DLD1 (cell line): ENCODE results near the gene ALCAM.

Source experiments
- in situ Hi-C: cut with HindIII; loops from 2 replicates; pipeline ENCODE4 v1.10.0; 2017; ENCODE audit warnings: low sequenced_read_pairs

ALCAM gene

GRCh38 chr3:105424412-105425152, 57.9 kb downstream of the ALCAM start:
- in situ Hi-C loops: no loop called here

- in situ Hi-C loops: no loop called here
These were observed 58.4 kb downstream of the ALCAM start for GRCh38 chr3:105425153-105425502.

DNA sequence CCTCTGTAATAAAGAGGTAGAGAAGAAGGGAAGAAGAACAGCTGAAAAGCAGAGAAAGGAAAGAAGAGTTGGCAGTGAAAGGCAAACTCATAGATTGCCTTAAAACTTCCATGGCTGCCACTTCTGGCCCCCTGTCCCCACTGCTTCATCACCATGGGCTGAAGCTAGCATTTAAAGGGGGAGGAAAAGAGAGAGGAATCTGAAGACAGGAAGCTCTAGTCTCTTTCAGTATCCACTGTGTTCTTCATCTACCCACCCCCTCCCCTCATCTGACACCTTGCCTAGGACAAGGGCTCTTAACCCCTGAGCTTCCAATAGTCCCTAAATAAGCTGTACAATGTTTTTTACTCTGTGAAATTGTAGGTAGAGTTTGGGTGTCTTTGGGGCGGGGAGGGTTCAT, 60.6 kb downstream of the ALCAM start:
- in situ Hi-C loops: no loop called here

GRCh38 chr3:105429034-105429762, 62.5 kb downstream of the ALCAM start:
- in situ Hi-C loops: no loop called here

GRCh38 chr3:105430455-105430854, 63.7 kb downstream of the ALCAM start:
- in situ Hi-C loops: no loop called here

DNA sequence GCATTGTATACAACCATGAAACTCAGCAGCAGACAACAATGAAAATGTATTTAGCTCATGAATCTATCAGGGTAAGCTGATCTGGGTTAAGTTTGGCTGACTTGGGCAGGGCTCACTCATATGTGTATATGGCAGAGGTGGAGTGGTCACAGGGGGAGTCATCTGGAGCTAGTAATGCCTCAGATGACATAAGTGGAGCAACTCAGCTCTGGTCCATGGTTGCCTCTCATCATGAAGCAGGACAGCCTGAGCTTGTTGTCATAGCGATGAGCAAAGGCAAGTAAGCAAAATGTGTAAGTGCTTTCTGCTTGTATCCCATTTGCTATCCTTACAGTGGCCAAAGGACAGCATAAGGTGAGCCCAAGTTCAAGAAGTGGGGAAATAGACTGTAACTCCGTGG, 64.5 kb downstream of the ALCAM start:
- in situ Hi-C loops: no loop called here

DNA sequence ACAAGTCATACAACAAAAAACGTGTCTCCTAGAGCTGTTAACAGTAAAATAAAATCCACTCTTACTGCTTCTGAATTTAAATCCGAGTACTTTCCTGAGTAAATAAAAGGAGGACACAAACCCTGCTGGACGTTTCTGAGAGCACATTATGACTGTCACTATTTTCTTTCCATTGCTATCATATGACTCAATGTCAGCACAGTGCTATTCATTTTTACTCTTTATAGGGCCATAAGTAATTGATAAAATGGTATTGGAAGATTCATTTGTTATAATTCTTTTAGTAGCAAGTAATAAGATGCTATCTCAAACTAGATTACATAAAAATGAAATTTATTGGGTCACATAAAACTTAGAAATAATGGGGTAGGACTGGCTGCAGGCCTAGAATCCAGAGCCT, 68.6 kb downstream of the ALCAM start:
- in situ Hi-C loops: no loop called here

GRCh38 chr3:105436687-105437086, 70.0 kb downstream of the ALCAM start:
- in situ Hi-C loops: no loop called here

GRCh38 chr3:105440113-105440512, 73.4 kb downstream of the ALCAM start:
- in situ Hi-C loops: no loop called here

DNA sequence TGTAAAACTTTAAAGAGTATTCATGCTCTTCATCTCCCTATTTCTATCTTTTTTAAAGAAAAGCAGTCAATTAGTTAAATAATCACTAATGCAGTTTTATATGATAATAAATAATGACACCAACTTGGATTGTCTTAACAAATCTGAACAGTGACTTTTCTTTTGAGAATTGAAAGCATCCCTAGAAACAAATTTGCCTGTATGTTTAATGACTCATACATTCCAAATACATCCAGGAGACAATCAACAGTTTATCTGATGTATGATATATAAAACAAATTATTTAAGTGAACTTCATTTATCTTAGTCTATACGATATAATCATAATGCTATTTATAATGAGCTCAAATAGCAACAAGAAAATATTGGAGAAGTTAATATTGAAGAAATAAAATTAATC, 78.0 kb downstream of the ALCAM start:
- in situ Hi-C loops: no loop called here

DNA sequence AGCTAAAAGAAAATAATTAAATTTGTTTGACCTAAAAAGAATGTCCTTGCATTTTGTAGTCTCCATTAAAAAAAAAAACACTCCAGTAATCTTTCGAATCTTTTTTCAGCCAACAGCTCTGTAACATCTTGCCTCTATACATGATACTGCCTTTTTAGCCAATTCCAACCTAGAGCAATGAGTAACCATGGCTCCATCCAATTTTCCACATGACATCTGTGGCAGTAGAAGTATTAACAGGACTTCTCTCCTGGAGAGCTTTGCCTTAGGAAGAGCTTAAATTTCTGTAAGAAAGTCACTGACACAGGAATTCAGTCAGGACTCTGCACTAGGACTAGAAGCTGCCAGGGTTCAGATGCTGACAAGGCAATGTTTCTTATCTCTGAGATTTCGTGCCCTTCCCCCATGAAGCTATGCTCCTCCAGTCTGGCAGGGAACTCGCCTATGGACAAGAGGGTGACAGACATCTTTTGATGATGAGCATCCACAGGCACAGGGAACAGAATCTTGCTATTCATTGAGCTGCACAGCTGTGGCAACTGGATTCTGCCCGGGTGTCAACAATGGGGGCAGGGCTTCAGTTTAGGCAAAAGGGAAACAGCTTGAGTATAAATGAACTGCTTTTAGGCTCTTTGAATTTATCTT, 81.8 kb downstream of the ALCAM start:
- in situ Hi-C loops: no loop called here

DNA sequence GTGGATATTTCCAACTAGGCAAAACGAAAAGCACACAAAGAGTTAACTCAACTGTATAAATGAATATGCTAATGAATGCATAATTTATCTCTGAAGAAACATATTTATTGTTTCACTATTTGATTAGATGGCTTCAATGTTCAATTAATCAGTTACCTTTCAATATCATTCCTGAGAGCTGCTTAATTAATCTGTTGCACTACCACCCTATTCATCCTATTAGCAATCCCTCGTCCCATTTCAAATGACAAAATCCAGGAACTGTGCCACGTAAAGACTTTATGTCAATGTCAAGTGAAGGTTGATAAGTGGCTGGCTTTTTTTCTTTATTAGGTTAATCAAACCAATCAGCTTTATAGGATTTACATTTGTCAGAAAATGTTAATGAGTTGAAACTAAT, 82.7 kb downstream of the ALCAM start:
- in situ Hi-C loops: no loop called here

DNA sequence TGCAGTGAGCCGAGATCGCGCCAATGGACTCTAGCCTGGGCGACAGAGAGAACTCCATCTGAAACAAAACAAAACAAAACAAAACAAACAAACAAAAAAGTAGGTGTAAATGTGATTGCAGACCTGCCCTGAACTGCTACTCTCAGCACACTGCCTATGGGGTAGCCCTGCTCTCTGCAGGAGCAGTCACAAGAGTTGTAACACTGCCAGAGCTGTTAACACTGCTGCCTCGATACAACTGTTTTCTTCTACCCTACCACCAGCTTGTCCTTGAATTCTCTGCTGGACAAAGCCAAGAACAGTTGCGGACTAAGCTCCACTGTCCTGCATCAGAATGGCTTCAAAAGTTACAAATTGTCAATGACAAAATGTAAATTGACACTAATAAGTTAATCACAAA, 89.3 kb downstream of the ALCAM start:
- in situ Hi-C loops: no loop called here

DNA sequence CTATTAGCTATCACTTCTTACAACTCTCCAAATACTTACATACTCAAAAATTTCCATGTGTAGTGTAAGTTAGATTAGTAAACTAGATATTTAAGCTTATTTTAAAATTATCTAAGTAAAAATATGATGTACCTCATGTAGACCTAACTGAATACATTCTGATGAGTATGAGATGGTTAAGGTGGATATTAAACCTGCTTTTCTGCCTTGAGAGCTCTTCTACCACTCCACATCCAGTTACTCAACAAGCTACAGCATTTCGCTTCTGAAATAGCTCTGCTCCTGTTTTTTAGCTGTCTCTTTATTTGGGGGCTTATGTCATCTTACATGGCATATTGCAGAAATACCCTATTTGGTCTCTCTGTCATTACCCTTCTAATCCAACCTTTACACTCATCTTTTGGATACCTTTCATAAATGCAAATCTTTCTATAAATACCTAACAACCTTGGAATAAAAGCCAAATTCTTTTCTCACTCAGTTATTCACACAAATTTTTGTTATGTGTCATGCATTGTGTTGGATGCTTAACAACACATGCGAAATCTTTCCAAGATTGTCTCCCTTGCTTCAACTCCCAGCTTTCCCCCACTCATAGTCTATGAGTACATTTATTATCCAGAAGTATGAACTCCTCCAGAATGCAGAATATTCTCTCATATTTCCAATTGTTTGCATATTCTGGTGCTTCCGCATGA, 92.0 kb downstream of the ALCAM start:
- in situ Hi-C loops: no loop called here

DNA sequence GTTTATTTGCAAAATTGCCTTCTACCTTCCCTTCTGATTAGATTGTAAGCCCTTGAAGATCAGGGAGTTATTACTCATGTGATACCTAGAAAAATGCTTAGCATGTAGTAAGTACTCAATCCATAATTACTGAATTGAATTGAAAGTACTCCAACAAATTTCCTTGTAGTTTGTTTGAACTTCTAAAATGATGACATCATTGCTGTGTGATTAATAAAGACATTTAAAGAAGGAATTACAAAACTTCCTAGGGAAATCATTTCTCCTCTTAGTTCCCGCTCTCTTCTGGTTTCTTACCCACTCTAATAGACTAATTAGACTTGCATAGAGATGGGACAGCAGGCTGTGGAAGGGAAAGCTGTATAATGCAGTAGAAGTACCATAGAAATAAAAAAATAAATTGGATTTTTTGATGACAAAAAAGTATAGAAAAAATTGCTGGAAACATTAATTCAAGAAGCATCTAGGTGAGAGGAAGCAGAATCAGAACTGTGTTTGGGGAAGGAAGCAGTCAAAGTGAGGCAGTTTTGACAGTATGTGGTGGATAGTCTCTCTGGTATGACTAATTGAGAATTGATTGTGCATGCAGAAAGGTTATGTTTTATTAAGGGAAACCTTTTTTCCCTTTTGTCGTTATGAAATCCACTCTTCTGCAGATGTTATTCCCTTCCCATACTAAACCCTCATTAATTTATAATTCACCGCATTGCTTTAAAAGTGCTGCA, 93.0 kb downstream of the ALCAM start:
- in situ Hi-C loops: no loop called here

- in situ Hi-C loops: no loop called here
These were observed 96.9 kb downstream of the ALCAM start for GRCh38 chr3:105463620-105464019.

DNA sequence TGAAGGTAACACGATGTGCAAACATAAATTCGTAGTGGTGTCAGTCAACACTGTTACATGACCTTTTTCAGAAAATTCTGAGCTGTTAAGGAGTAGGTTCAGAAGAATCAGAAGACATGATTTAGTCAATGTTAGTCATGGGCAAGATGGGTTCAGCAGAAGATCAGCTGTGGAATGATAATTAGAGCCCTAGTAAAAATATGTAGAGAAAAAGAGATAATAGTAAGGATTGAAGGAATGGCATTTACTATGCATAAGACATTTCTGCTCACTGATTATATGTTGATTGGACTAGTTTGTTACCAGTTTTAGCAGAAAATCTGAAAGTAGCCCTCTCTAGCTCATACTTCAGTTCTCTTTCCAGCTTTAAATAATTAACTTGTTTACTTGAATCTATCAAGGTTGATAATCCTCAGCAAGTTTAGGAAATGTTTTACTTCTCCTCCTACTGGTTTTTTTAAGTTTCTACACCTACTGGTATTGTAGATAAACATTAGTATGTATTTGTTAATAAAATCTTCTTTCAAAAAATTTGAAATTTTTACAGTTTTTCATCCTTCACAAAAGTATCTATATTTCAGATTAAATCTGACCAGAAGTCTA, 98.6 kb downstream of the ALCAM start:
- in situ Hi-C loops: no loop called here

DNA sequence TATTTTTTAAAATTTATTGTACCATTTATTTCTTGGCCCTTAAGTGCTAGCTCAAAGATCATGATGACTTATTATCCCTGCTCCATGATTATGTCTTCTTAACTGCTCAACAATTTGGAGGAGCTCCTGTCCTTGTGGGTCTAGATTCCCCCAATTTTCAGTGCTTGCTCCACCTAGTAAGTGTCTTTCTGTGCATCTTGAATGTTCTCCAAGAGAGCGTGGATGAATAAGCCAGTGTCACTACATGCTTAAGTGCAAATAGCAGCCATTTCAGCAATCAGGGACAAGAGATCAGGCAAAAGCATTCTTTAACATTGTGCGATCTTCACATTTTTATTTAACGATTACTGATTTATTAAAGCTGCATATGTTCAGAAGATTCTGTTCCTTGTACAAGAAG, 99.4 kb downstream of the ALCAM start:
- in situ Hi-C loops: no loop called here

- in situ Hi-C loops: no loop called here
These were observed 100.0 kb downstream of the ALCAM start for GRCh38 chr3:105466495-105467404.
